Loucy (cell line): Measurements from ENCODE around the gene CENPF.

Experiments used
- H2AFZ ChIP-seq: fragments of 200-600 bp; sonication (generic); 2 replicates; pipeline ENCODE4 v1.6.0; 2016; ENCODE audit warnings: antibody characterized with exemption, mild to moderate bottlenecking, low read length, moderate library complexity
- H3F3A ChIP-seq: fragments of 200-600 bp; 2 replicates; pipeline ENCODE4 v1.6.0; 2016; ENCODE audit warnings: antibody characterized with exemption, low read depth, mild to moderate bottlenecking
- H3K27me3 ChIP-seq: fragments of 200-600 bp; sonication (generic); 2 replicates; pipeline ENCODE4 v1.6.1; 2014; ENCODE audit warnings: low read length, mild to moderate bottlenecking; ENCODE audit not compliant: insufficient read depth, poor library complexity, severe bottlenecking
- H3K36me3 ChIP-seq: fragments of 200-600 bp; sonication (generic); 2 replicates; pipeline ENCODE4 v1.6.1; 2016; ENCODE audit warnings: low read length; ENCODE audit not compliant: insufficient read depth
- H3K4me1 ChIP-seq: fragments of 200-600 bp; sonication (generic); 2 replicates; pipeline ENCODE4 v1.5.1; 2014; ENCODE audit warnings: low read length, mild to moderate bottlenecking; ENCODE audit not compliant: insufficient read depth, poor library complexity, severe bottlenecking
- H3K4me2 ChIP-seq: fragments of 200-600 bp; sonication (generic); 2 replicates; pipeline ENCODE4 v1.6.0; 2014; ENCODE audit warnings: antibody characterized with exemption, low read length, low read depth, mild to moderate bottlenecking; ENCODE audit not compliant: poor library complexity, severe bottlenecking
- H3K4me3 ChIP-seq: fragments of 200-600 bp; sonication (generic); 2 replicates; pipeline ENCODE4 v1.5.1; 2014; ENCODE audit warnings: low read length, mild to moderate bottlenecking, mixed read lengths; ENCODE audit not compliant: poor library complexity, severe bottlenecking
- H3K79me2 ChIP-seq: fragments of 200-600 bp; sonication (generic); 2 replicates; pipeline ENCODE4 v1.6.1; 2014; ENCODE audit warnings: low read length; ENCODE audit not compliant: insufficient read depth
- H3K9ac ChIP-seq: fragments of 200-600 bp; sonication (generic); 2 replicates; pipeline ENCODE4 v1.6.0; 2014; ENCODE audit warnings: mild to moderate bottlenecking, low read depth, low read length, moderate library complexity; ENCODE audit not compliant: poor library complexity, severe bottlenecking
- H3K9me2 ChIP-seq: fragments of 200-600 bp; sonication (generic); replicated peaks from 2 replicates; pipeline ENCODE4 v1.6.1; 2016; ENCODE audit warnings: low read depth, low read length, mixed read lengths
- H3K9me3 ChIP-seq: fragments of 200-600 bp; sonication (generic); 2 replicates; pipeline ENCODE4 v1.6.1; 2014; ENCODE audit warnings: mild to moderate bottlenecking, antibody characterized with exemption, low read length, low read depth; ENCODE audit not compliant: insufficient read depth
- H4K20me1 ChIP-seq: fragments of 200-600 bp; sonication (generic); 2 replicates; pipeline ENCODE4 v1.6.0; 2014; ENCODE audit warnings: antibody characterized with exemption, low read length, mild to moderate bottlenecking; ENCODE audit not compliant: insufficient read depth, poor library complexity, severe bottlenecking
- CTCF ChIP-seq: fragments of 200-600 bp; sonication (generic); conservative IDR thresholded peaks from 2 replicates; pipeline ENCODE4 v1.5.1; 2014; ENCODE audit warnings: mild to moderate bottlenecking, antibody characterized with exemption, low read length
- EZH2phosphoT487 ChIP-seq: fragments of 200-600 bp; IDR thresholded peaks from 2 replicates; pipeline ENCODE4 v1.6.1; 2018; ENCODE audit warnings: antibody characterized with exemption, mild to moderate bottlenecking, moderate library complexity, borderline replicate concordance

Gene CENPF

GRCh38 chr1:214648801-214649200 is 45.8 kb downstream of the CENPF start:
- H3K4me2 ChIP-seq = no peak overlapping the region
- no peak for TF ChIP-seq CTCF
- TF ChIP-seq EZH2phosphoT487 = no peak
- H3K36me3 ChIP-seq = peaks cover 96% of the 10 kb centered on the region

GRCh38 chr1:214649607-214650006 is 46.6 kb downstream of the CENPF start:
- Histone ChIP-seq H3K9me2 (no peaks in the 10 kb centered on the region), H3K27me3 (no peaks in the 10 kb centered on the region), H3K4me3 (no peak overlapping the region), H3K79me2 (no peaks in the 10 kb centered on the region), H3K9ac (no peak overlapping the region), H3F3A (no peaks in the 10 kb centered on the region), H3K4me2 (no peak overlapping the region), H3K36me3 (peaks cover 96% of the 10 kb centered on the region), H2AFZ (no peak overlapping the region), H4K20me1 (no peaks in the 10 kb centered on the region), H3K4me1 (no peaks in the 10 kb centered on the region), H3K9me3 (no peaks in the 10 kb centered on the region)
- TF ChIP-seq CTCF (no peak), EZH2phosphoT487 (no peak)

More at GRCh38 chr1:214648801-214649200, 45.8 kb downstream of the CENPF start:
- Histone ChIP-seq H3K9me2 (no peaks in the 10 kb centered on the region), H3K4me1 (no peaks in the 10 kb centered on the region), H3K27me3 (no peaks in the 10 kb centered on the region), H3K9me3 (no peaks in the 10 kb centered on the region), H3K79me2 (no peaks in the 10 kb centered on the region), H3F3A (no peaks in the 10 kb centered on the region), H3K9ac (no peak overlapping the region), H2AFZ (no peak overlapping the region), H4K20me1 (no peaks in the 10 kb centered on the region), H3K4me3 (no peak overlapping the region)

- Histone ChIP-seq H3K4me3 (no peak overlapping the region), H3K27me3 (no peaks in the 10 kb centered on the region), H3F3A (no peaks in the 10 kb centered on the region), H3K4me1 (no peaks in the 10 kb centered on the region), H3K9me3 (no peaks in the 10 kb centered on the region), H3K9me2 (no peaks in the 10 kb centered on the region), H2AFZ (no peak overlapping the region), H3K9ac (no peak overlapping the region), H4K20me1 (no peaks in the 10 kb centered on the region), H3K4me2 (no peak overlapping the region), H3K36me3 (peaks cover 96% of the 10 kb centered on the region), H3K79me2 (no peaks in the 10 kb centered on the region)
- no peak for TF ChIP-seq CTCF
- TF ChIP-seq EZH2phosphoT487 = no peak
Observed at GRCh38 chr1:214650664-214651063, 47.7 kb downstream of the CENPF start.
